ENCODE results near the gene ZDHHC6. TPM values are rescaled to one million over a fixed set of nuclear protein-coding genes. Genes with fewer than 3 reads are reported as not detected.
"Not testable (repeated sequence)": the region's sequence is repeated elsewhere in the genome, so short reads cannot be mapped to it uniquely, and the experiment has no call there.

ZDHHC6 gene
- total RNA-seq, 1 donor from 2014 or later: 18.7 TPM

DNA sequence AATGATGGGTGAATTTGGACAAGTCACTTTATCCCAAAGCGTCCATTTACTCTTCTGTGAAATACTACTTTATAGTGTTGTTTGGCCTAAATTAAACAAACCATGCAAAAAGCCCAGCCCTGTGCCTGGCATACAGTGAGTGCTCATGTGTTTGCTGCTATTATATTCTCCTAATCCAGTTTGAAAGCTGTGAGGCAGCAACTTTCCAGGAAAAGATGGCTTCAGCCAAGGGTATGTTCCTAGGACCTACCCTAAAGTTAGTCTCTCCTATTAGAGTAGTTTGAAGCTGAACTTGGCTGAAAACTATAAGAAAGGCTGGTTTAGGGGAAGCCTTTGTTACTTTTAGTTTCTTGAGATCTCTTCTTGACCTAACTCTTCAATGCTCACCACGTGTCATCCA is 52.9 kb downstream of the ZDHHC6 start:
- intact Hi-C loops (cut with DNase I): no loop called here
- no peak overlapping the region for H3K27ac ChIP-seq
- no peaks in the 10 kb centered on the region for H3K36me3 ChIP-seq
- H3K9me3 ChIP-seq: no peaks in the 10 kb centered on the region
- TF ChIP-seq POLR2AphosphoS5 (IDR thresholded peaks at IDR 0.05; ENCODE audit: insufficient read depth in 1 of 2, low read depth in 1 of 2): no peak
- TF ChIP-seq, protein P1, sequence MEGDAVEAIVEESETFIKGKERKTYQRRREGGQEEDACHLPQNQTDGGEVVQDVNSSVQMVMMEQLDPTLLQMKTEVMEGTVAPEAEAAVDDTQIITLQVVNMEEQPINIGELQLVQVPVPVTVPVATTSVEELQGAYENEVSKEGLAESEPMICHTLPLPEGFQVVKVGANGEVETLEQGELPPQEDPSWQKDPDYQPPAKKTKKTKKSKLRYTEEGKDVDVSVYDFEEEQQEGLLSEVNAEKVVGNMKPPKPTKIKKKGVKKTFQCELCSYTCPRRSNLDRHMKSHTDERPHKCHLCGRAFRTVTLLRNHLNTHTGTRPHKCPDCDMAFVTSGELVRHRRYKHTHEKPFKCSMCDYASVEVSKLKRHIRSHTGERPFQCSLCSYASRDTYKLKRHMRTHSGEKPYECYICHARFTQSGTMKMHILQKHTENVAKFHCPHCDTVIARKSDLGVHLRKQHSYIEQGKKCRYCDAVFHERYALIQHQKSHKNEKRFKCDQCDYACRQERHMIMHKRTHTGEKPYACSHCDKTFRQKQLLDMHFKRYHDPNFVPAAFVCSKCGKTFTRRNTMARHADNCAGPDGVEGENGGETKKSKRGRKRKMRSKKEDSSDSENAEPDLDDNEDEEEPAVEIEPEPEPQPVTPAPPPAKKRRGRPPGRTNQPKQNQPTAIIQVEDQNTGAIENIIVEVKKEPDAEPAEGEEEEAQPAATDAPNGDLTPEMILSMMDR (IDR thresholded peaks at IDR 0.05): no peak
- TF ChIP-seq POLR2A (IDR thresholded peaks at IDR 0.05): no peak
- DNase-seq (ENCODE audit: extremely low spot score in 2 of 2): no peak
- H3K27me3 ChIP-seq: no peaks in the 10 kb centered on the region
- H3K4me3 ChIP-seq: no peak overlapping the region
- H3K4me1 ChIP-seq: no peaks in the 10 kb centered on the region

DNA sequence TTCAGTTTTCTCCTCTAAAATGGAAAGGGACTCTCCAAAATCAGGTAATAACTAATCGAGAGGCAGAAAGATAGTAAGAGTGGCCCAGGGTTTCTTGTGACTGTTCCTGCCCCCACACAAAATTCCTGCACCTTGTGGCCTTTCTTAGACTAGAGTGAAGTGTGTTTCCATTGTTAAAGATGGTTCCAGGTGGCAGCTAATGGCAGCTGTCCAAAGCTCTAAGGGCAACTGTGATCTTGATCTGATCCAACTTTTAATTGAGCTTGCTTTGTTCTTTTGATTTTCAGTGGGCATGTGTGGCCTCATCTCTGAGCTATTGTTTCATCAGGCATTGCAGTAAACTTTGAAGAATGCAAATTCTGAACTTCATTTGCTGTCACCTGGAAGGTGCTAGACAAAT is 53.4 kb downstream of the ZDHHC6 start:
- Histone ChIP-seq H3K4me1 (no peaks in the 10 kb centered on the region), H3K27me3 (no peaks in the 10 kb centered on the region), H3K4me3 (no peak overlapping the region), H3K36me3 (no peaks in the 10 kb centered on the region), H3K27ac (no peak overlapping the region), H3K9me3 (no peaks in the 10 kb centered on the region)
- intact Hi-C loops (cut with DNase I): no loop called here
- TF ChIP-seq POLR2AphosphoS5 (IDR thresholded peaks at IDR 0.05; ENCODE audit: insufficient read depth in 1 of 2, low read depth in 1 of 2): no peak
- TF ChIP-seq POLR2A (IDR thresholded peaks at IDR 0.05): no peak
- TF ChIP-seq, protein P1 (IDR thresholded peaks at IDR 0.05): no peak
- DNase-seq (ENCODE audit: extremely low spot score in 2 of 2): no peak

DNA sequence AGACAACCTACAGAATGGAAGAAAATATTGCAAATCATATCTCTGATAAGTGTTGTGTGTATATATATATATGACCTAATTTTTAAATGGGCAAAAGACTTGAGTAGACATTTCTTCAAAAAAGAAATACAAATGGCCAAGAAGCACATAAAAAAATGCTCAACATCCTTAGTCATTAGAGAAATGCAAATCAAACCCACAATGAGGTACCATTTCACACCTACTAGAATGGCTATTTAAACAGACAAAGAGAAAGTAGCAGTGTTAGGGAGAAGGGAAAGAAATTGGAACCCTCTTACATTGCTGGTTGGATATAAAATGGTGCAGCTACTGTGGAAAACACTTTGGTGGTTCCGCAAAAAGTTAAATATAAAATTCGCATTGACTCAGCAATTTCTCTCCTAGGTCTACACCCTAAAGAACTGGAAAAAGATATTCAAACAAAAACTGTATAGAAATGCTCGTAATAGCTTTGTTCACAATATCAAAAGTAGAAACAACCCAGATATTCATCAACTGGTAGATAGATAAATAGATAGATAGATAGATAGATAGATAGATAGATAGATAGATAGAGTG is 56.5 kb downstream of the ZDHHC6 start:
- H3K36me3 ChIP-seq: no peaks in the 10 kb centered on the region
- no peaks in the 10 kb centered on the region for H3K9me3 ChIP-seq
- intact Hi-C loops (cut with DNase I): no loop called here
- no peaks in the 10 kb centered on the region for H3K4me1 ChIP-seq
- H3K4me3 ChIP-seq: no peak overlapping the region
- H3K27me3 ChIP-seq: no peaks in the 10 kb centered on the region
- peak overlapping the region; percentile 32 for H3K27ac ChIP-seq
- TF ChIP-seq POLR2A (IDR thresholded peaks at IDR 0.05) (no peak), POLR2AphosphoS5 (IDR thresholded peaks at IDR 0.05; ENCODE audit: insufficient read depth in 1 of 2, low read depth in 1 of 2) (no peak)
- TF ChIP-seq, protein P1 (IDR thresholded peaks at IDR 0.05): no peak
- DNase-seq (ENCODE audit: extremely low spot score in 2 of 2): no peak

DNA sequence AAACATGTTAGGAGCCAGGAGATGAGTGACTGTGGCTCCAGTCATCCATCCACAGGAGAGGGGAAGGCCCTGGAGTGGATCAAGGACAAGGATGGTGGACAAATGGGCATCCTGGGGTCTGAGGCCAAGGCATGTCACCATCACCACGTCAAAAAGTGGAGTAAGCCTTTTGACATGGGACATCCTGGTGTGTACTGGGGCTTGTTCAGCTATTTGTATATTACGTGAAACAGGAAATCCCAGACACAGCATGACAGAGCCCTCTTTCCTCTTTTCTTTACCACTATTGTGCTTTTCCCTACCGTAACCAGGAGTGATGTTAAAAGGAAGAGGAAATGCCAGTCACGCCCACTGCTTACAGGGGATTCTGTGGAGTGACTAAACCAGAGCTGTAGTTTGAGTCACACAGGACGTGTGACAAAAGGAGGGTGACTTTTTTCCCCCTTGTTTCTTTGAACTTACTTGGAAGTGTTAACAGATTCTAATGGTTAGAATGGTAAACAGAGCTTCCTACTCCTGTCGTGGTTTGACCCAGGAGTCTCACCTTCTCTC is 57.4 kb downstream of the ZDHHC6 start:
- Histone ChIP-seq H3K27ac (peak overlapping the region; percentile 32), H3K27me3 (no peaks in the 10 kb centered on the region), H3K4me3 (no peak overlapping the region), H3K4me1 (no peaks in the 10 kb centered on the region), H3K36me3 (no peaks in the 10 kb centered on the region), H3K9me3 (no peaks in the 10 kb centered on the region)
- intact Hi-C loops (cut with DNase I): no loop called here
- TF ChIP-seq POLR2AphosphoS5 (IDR thresholded peaks at IDR 0.05; ENCODE audit: insufficient read depth in 1 of 2, low read depth in 1 of 2): peak in 1 of 2 donors; percentile 57
- TF ChIP-seq, protein P1 (IDR thresholded peaks at IDR 0.05): no peak
- no peak for DNase-seq (ENCODE audit: extremely low spot score in 2 of 2)

DNA sequence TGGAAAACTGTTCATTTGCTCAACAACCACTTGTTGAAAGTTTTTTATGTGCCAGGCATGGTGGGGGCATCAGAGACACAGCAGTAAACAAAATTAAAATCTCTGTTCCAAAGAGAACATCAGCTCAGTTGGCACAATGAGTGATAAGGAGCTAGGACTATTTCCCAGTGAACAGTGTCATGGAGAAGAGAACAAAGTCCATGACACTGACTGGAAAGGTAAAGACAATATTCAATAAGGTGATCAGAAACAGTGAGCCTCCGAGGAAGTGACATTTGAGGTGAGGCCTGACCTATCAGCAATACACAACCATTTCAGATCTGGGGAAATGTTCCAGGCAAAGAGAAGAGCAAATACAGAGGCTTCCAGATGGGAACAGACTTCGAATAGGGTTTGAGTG is 58.2 kb downstream of the ZDHHC6 start:
- Histone ChIP-seq H3K27ac (no peak overlapping the region), H3K4me3 (no peak overlapping the region), H3K27me3 (no peaks in the 10 kb centered on the region), H3K9me3 (no peaks in the 10 kb centered on the region), H3K4me1 (no peaks in the 10 kb centered on the region), H3K36me3 (no peaks in the 10 kb centered on the region)
- TF ChIP-seq POLR2A (IDR thresholded peaks at IDR 0.05) (no peak), POLR2AphosphoS5 (IDR thresholded peaks at IDR 0.05; ENCODE audit: insufficient read depth in 1 of 2, low read depth in 1 of 2) (no peak)
- TF ChIP-seq, protein P1 (IDR thresholded peaks at IDR 0.05): no peak
- no peak for DNase-seq (ENCODE audit: extremely low spot score in 2 of 2)
- intact Hi-C loops (cut with DNase I): no loop called here

DNA sequence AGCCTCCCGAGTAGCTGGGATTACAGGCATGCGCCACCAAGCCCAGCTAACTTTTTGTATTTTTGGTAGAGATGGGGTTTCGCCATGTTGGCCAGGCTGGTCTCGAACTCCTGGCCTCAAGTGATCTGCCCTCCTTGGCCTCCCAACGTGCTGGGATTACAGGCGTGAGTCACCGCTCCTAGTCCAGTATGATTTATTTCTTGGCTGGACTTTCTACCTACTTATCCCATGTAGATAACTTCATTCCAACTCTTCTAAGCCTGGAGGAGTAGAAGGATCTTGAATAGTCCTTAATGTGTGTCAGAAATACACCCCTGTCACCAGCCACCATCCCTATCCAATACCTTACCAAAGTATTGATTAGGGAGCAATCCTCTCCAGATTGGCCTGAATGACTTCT is 58.7 kb downstream of the ZDHHC6 start:
- intact Hi-C loops (cut with DNase I); DNase-seq (ENCODE audit: extremely low spot score in 2 of 2): not testable (repeated sequence)

More for the DNA sequence above, 58.7 kb downstream of the ZDHHC6 start:
- not testable (repeated sequence) for H3K36me3 ChIP-seq, H3K9me3 ChIP-seq, H3K27ac ChIP-seq, H3K27me3 ChIP-seq, H3K4me3 ChIP-seq, H3K4me1 ChIP-seq

Data from vagina (tissue), 2 donors.